Left lung (tissue), 10 donors: ENCODE measurements around the gene TPT1. TPM values are rescaled to one million over a fixed set of nuclear protein-coding genes. Genes with fewer than 3 reads are reported as not detected.

Experiments
- ATAC-seq: fragments of 200-7000 bp; cut with Tn5 transposase; one replicate; pipeline ENCODE4 v1.9.1; 2020; ENCODE audit warnings: moderate library complexity
- DNase-seq, 4 donors: peaks; one replicate each; pipeline ENCODE4 v3.0.0-alpha.2; 2013 to 2020
- H3K27ac ChIP-seq, 2 donors: fragments of 200-600 bp; sonication (generic) in 1 of 2; one replicate each; pipeline versions ENCODE4 v1.5.0 to v1.8.0; 2020 to 2021
- H3K27me3 ChIP-seq, 2 donors: fragments of 200-600 bp; sonication (generic) in 1 of 2; one replicate each; pipeline versions ENCODE4 v1.5.0 to v1.8.0; 2020 to 2021
- H3K36me3 ChIP-seq, 2 donors: fragments of 200-600 bp; sonication (generic) in 1 of 2; one replicate each; pipeline versions ENCODE4 v1.5.0 to v1.8.0; 2020 to 2021
- H3K4me1 ChIP-seq, 2 donors: fragments of 200-600 bp; one replicate each; pipeline ENCODE4 v1.8.0; 2021
- H3K4me3 ChIP-seq, 2 donors: fragments of 200-600 bp; sonication (generic) in 1 of 2; one replicate each; pipeline versions ENCODE4 v1.5.0 to v1.8.0; 2020 to 2021; ENCODE audit warnings: mild to moderate bottlenecking in 1 of 2
- H3K9me3 ChIP-seq, 2 donors: fragments of 200-600 bp; sonication (generic) in 1 of 2; one replicate each; pipeline versions ENCODE4 v1.5.0 to v1.8.0; 2020 to 2021
- CTCF ChIP-seq, 2 donors: fragments of 200-600 bp; sonication (generic) in 1 of 2; IDR thresholded peaks; one replicate each; pipeline versions ENCODE4 v1.5.0 to v1.8.0; 2021; ENCODE audit warnings: antibody characterized with exemption in 2 of 2
- intact Hi-C, 2 donors: fragments of 100-400 bp; cut with DNase I; formaldehyde crosslinking; loops; one replicate each; pipeline versions ENCODE4 v1.11.2 to v1.14.2; 2022
- polyA plus RNA-seq, 6 donors: library from polyadenylated mRNA; unstranded; fragments of 120-200 nt; gene quantifications; one replicate each; pipeline ENCODE4 v1.2.1, GENCODE V29; 2013; ENCODE audit not compliant: insufficient read length in 6 of 6
- total RNA-seq, 2 donors: library from RNA; stranded (reverse); fragmentation: NEBNext Ultra II Directional; extraction: Animal tissue kit (Norgen Biotek cat#: 25700); gene quantifications; one replicate each; pipeline ENCODE4 v1.2.1, GENCODE V29; 2021
- donor health status: DM: no; HTN: yes; CAD: no.
- donor health status: DM: no; HTN: no; CAD: no.

TPT1 gene
- total and polyA plus RNA-seq, 8 donors: 3,460 to 8,787 (median 8,139) TPM

GRCh38 chr13:45296259-45296658 lies 44.7 kb downstream of the TPT1 start:
- H3K27ac ChIP-seq: no peak overlapping the region
- DNase-seq (no peak), ATAC-seq (no peak)
- TF ChIP-seq CTCF (IDR thresholded peaks at IDR 0.05): no peak
- no peaks in the 10 kb centered on the region for H3K9me3 ChIP-seq
- no peaks in the 10 kb centered on the region for H3K36me3 ChIP-seq
- intact Hi-C loops: no loop called here
- peaks cover 0 to 11% of the 10 kb centered on the region in 2 donors for H3K27me3 ChIP-seq
- H3K4me3 ChIP-seq: no peak overlapping the region
- no peaks in the 10 kb centered on the region for H3K4me1 ChIP-seq

GRCh38 chr13:45295536-45295935 lies 45.4 kb downstream of the TPT1 start:
- no peaks in the 10 kb centered on the region for H3K36me3 ChIP-seq
- no peak overlapping the region for H3K27ac ChIP-seq
- intact Hi-C loops: no loop called here
- no peaks in the 10 kb centered on the region for H3K4me1 ChIP-seq
- H3K27me3 ChIP-seq: peaks cover 0 to 5% of the 10 kb centered on the region in 2 donors
- no peak for DNase-seq
- H3K9me3 ChIP-seq: no peaks in the 10 kb centered on the region
- no peak for TF ChIP-seq CTCF (IDR thresholded peaks at IDR 0.05)
- no peak for ATAC-seq
- no peak overlapping the region for H3K4me3 ChIP-seq

- intact Hi-C loops: no loop called here
- H3K4me1 ChIP-seq: no peaks in the 10 kb centered on the region
- DNase-seq (no peak), ATAC-seq (peak; percentile 72)
- no peak for TF ChIP-seq CTCF (IDR thresholded peaks at IDR 0.05)
- H3K36me3 ChIP-seq: peaks cover 0 to 14% of the 10 kb centered on the region in 2 donors
- H3K4me3 ChIP-seq: no peak overlapping the region
- H3K27ac ChIP-seq: no peak overlapping the region
- no peaks in the 10 kb centered on the region for H3K9me3 ChIP-seq
- H3K27me3 ChIP-seq: no peaks in the 10 kb centered on the region
These were observed 48.8 kb downstream of the TPT1 start for GRCh38 chr13:45292176-45292575.

- ATAC-seq (no peak), DNase-seq (no peak)
- Histone ChIP-seq H3K9me3 (no peaks in the 10 kb centered on the region), H3K27ac (no peak overlapping the region), H3K36me3 (peaks cover 0 to 32% of the 10 kb centered on the region in 2 donors), H3K4me1 (no peaks in the 10 kb centered on the region), H3K4me3 (no peak overlapping the region), H3K27me3 (no peaks in the 10 kb centered on the region)
- intact Hi-C loops: no loop called here
- TF ChIP-seq CTCF (IDR thresholded peaks at IDR 0.05): no peak
These were observed 50.9 kb downstream of the TPT1 start for GRCh38 chr13:45289936-45290563.

Other genes with a start within 250 kb of the TPT1 start
- gene GTF2F2, start 220.7 kb downstream of the TPT1 start, total RNA-seq: 10 to 100 TPM; 15.5 to 16.5 TPM
- 10 to 100 TPM; 22.9 to 26.7 (median 24.0) TPM for gene GTF2F2, start 220.7 kb downstream of the TPT1 start, polyA plus RNA-seq
- gene KCTD4, start 140.1 kb downstream of the TPT1 start, total RNA-seq: not detected
- under 1 TPM in 2 of 6 donors, not detected in 4; 0.08 to 0.20 TPM for gene KCTD4, start 140.1 kb downstream of the TPT1 start, polyA plus RNA-seq
- 10 to 100 TPM; 20.9 to 25.1 TPM for gene SLC25A30, start 77.2 kb upstream of the TPT1 start, total RNA-seq
- 10 to 100 TPM; 15.2 to 20.9 (median 16.7) TPM for gene SLC25A30, start 77.2 kb upstream of the TPT1 start, polyA plus RNA-seq
- 10 to 100 TPM; 20.6 to 25.4 TPM for gene COG3, start 123.8 kb upstream of the TPT1 start, total RNA-seq
- gene COG3, start 123.8 kb upstream of the TPT1 start, polyA plus RNA-seq: 10 to 100 TPM; 31.3 to 37.8 (median 37.2) TPM